ENCODE results near the gene INKA1. TPM values are rescaled to one million over a fixed set of nuclear protein-coding genes. Genes with fewer than 3 reads are reported as not detected.

The INKA1 gene
- total and polyA plus RNA-seq, 2 of the 8 experiments (the other 6 are each of a cell fraction or from before 2014, with no cell fraction given) = 1.3 to 4.7 TPM

DNA sequence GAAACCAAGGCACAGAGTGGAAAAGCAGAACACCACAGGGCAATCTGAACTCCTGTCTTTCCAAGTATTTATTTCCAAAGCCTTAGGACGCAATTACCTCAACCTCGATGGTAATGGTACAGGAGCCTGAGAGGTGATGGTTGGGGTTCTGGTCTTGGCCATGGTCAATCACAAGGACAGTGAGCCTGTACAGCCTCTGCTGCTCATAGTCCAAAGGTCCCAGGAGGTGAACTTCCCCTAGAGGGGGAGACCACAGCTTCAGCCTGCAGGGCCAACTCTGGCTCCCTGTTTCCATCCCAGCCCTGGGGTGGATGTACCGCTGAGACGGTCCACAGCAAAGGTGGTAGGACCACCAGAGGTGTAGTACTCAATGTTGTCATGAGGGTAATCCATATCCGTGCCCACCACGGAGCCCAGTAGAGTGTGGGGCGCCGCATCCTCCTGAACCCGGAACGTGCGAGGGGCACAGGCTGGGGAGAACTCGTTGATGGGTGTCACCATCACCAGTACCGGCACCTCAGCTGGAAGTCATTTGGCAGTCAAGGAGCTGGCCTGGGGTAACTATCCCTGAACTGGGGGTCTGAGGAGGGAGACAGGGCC, 9.5 kb upstream of the INKA1 start:
- FAIRE-seq = no peak
- no peaks in the 10 kb centered on the region for H3K23me2 ChIP-seq (ENCODE audit: low read depth, low read length)
- peaks cover 0 to 2% of the 10 kb centered on the region in 2 experiments for H4K20me1 ChIP-seq (replicated peaks in 1 of 2; ENCODE audit: control insufficient read depth in 1 of 2, insufficient read depth in 2 of 2, low read length in 2 of 2)
- no peak overlapping the region for H2BK15ac ChIP-seq (ENCODE audit: low read length)
- no peaks in the 10 kb centered on the region for H3K36me3 ChIP-seq (ENCODE audit: control insufficient read depth in 2 of 4, insufficient read depth in 4 of 4, low read length in 3 of 4)
- H3K9me3 ChIP-seq (ENCODE audit: insufficient read depth in 2 of 2, low read depth in 1 of 2, low read length in 1 of 2) = no peaks in the 10 kb centered on the region
- H3K9ac ChIP-seq (replicated peaks in 1 of 4; ENCODE audit: extremely low read depth in 1 of 4, low read depth in 3 of 4, low read length in 3 of 4) = no peak overlapping the region
- no peaks in the 10 kb centered on the region; a peak in 1 of 7 replicates for H3K27me3 ChIP-seq (replicated peaks in 1 of 4; ENCODE audit: control insufficient read depth in 3 of 4, extremely low read depth in 1 of 4, insufficient read depth in 3 of 4, low read length in 3 of 4)
- no peak overlapping the region for H3K4ac ChIP-seq (replicated peaks; ENCODE audit: insufficient read length, low read depth, low read length)
- H3K27ac ChIP-seq (ENCODE audit: low read depth, low read length) = no peak overlapping the region
- no peak overlapping the region for H3K4me2 ChIP-seq (ENCODE audit: insufficient read depth in 1 of 2, low read depth in 2 of 2, low read length in 2 of 2)
- no peak overlapping the region for H2BK12ac ChIP-seq (ENCODE audit: low read depth, low read length)
- no peak overlapping the region for H3K18ac ChIP-seq (ENCODE audit: extremely low read depth, low read length)
- ChIA-PET POLR2A (ENCODE audit: partially characterized antibody) (interaction anchor here (0.5 kb wide), 1 partner anchor 11 kb away, joined by 3 read pairs; no protein-coding TSS in a partner anchor), CTCF (ENCODE audit: partially characterized antibody) (interaction anchor here (0.6 to 1.6 kb wide), 7 partner anchors 12 to 107 kb away, joined by 3 to 4 read pairs (median 3); no protein-coding TSS in a partner anchor)
- H3K4me3 ChIP-seq (ENCODE audit: extremely low read depth in 1 of 4, insufficient read depth in 2 of 4, low read depth in 3 of 4, low read length in 4 of 4) = no peak overlapping the region
- no peak overlapping the region for H2BK120ac ChIP-seq (replicated peaks; ENCODE audit: low read depth, low read length)
- no peak overlapping the region for H4K8ac ChIP-seq (ENCODE audit: extremely low read depth, insufficient read depth, low read length)
- H3K23ac ChIP-seq (ENCODE audit: insufficient read length) = no peak overlapping the region
- H2AK5ac ChIP-seq (ENCODE audit: low read depth, low read length) = no peak overlapping the region
- H2BK20ac ChIP-seq (ENCODE audit: low read length) = no peak overlapping the region
- H2AFZ ChIP-seq (ENCODE audit: low read length) = no peak overlapping the region
- no peak overlapping the region for H4K91ac ChIP-seq (replicated peaks; ENCODE audit: insufficient read length, low read length)
- no peaks in the 10 kb centered on the region for H3K4me1 ChIP-seq (replicated peaks in 1 of 4; ENCODE audit: control insufficient read depth in 3 of 4, insufficient read depth in 4 of 4, low read length in 3 of 4)
- no peak for TF ChIP-seq TBP (IDR thresholded peaks at IDR 0.05; ENCODE audit: low read depth, low read length)
- no peak for TF ChIP-seq PHF8 (conservative IDR thresholded peaks at IDR 0.05; ENCODE audit: low read depth, low read length)
- no peak for TF ChIP-seq SP1 (IDR thresholded peaks at IDR 0.05; ENCODE audit: low read depth, low read length)
- TF ChIP-seq, protein P1, sequence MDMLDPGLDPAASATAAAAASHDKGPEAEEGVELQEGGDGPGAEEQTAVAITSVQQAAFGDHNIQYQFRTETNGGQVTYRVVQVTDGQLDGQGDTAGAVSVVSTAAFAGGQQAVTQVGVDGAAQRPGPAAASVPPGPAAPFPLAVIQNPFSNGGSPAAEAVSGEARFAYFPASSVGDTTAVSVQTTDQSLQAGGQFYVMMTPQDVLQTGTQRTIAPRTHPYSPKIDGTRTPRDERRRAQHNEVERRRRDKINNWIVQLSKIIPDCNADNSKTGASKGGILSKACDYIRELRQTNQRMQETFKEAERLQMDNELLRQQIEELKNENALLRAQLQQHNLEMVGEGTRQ (IDR thresholded peaks at IDR 0.05; ENCODE audit: low read length) = no peak
- TF ChIP-seq NANOG (IDR thresholded peaks at IDR 0.05; ENCODE audit: insufficient read depth, low read depth, low read length, poor library complexity, severe bottlenecking) = no peak
- TF ChIP-seq SAP30 (IDR thresholded peaks at IDR 0.05; ENCODE audit: insufficient read depth, insufficient replicate concordance, low read length) = no peak
- TF ChIP-seq KDM5A (IDR thresholded peaks at IDR 0.05; ENCODE audit: low read length) = no peak
- TF ChIP-seq SIRT6 (IDR thresholded peaks at IDR 0.05; ENCODE audit: low read length) = no peak
- TF ChIP-seq RNF2 (IDR thresholded peaks at IDR 0.05; ENCODE audit: borderline replicate concordance, low read depth, low read length, missing control alignments, poor library complexity, severe bottlenecking) = no peak
- TF ChIP-seq YY1 (IDR thresholded peaks at IDR 0.05; ENCODE audit: low read depth, low read length) = no peak
- TF ChIP-seq, protein P2, sequence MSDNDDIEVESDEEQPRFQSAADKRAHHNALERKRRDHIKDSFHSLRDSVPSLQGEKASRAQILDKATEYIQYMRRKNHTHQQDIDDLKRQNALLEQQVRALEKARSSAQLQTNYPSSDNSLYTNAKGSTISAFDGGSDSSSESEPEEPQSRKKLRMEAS (IDR thresholded peaks at IDR 0.05) = no peak
- 96% methylated on average over 13 of the region's 13 CpGs; no CpG with 5 or more reads in 1 of the 2 experiments for WGBS, 2 experiments (ENCODE audit: extremely low coverage in 1 of 2, insufficient coverage in 1 of 2, insufficient read length in 1 of 2, insufficient replicate concordance in 2 of 2, low coverage in 1 of 2, low lambda C conversion rate in 2 of 2, missing lambda C conversion rate in 1 of 2)
- no peaks in the 10 kb centered on the region for H3K79me1 ChIP-seq (ENCODE audit: low read depth, low read length)
- H3K14ac ChIP-seq (ENCODE audit: insufficient read length) = no peak overlapping the region
- DNase-seq (ENCODE audit: low read depth in 1 of 2, low spot score in 2 of 2) = no peak
- H3K56ac ChIP-seq (replicated peaks; ENCODE audit: insufficient read length, low read depth, low read length) = no peak overlapping the region
- H2BK5ac ChIP-seq (ENCODE audit: low read depth, low read length) = no peak overlapping the region
- no peaks in the 10 kb centered on the region for H3K79me2 ChIP-seq (ENCODE audit: control insufficient read depth in 1 of 2, insufficient read depth in 2 of 2, low read length in 2 of 2)
- no peak overlapping the region for H4K5ac ChIP-seq (ENCODE audit: insufficient read length, low read depth, low read length)
